A549 (cell line): ENCODE measurements around the gene NEUROD1.

ENCODE experiments used
- CBX8 ChIP-seq: fragments of 200-600 bp; sonication (generic); IDR thresholded peaks from 2 replicates; pipeline ENCODE4 v1.6.1; 2016
- CHD4 ChIP-seq: fragments of 200-600 bp; sonication (generic); IDR thresholded peaks from 2 replicates; pipeline ENCODE4 v1.6.1; 2016; ENCODE audit warnings: antibody characterized with exemption, mild to moderate bottlenecking, borderline replicate concordance
- CTCF ChIP-seq: fragments of >200 bp; sonication (Bioruptor Twin); formaldehyde crosslinking; IDR thresholded peaks from 3 replicates; pipeline ENCODE4 v1.5.1; 2016
- EP300 ChIP-seq, 2 experiments: fragments of >200 bp; sonication (Bioruptor Twin); formaldehyde crosslinking; IDR thresholded peaks; 2 replicates in 1 of 2; 3 replicates in 1 of 2; pipeline ENCODE4 v1.6.1; 2016 to 2017
- POLR2A ChIP-seq: IDR thresholded peaks from 2 replicates; pipeline ENCODE4 v1.6.1; 2012; ENCODE audit warnings: mild to moderate bottlenecking, low read length
- POLR2AphosphoS2 ChIP-seq: conservative IDR thresholded peaks from 2 replicates; pipeline ENCODE4 v1.6.1; 2012; ENCODE audit warnings: low read length, improper control_type of control experiment, inconsistent platforms
- RAD21 ChIP-seq, 2 experiments: fragments of >200 bp in 1 of 2; sonication (Bioruptor Twin) in 1 of 2; formaldehyde crosslinking in 1 of 2; IDR thresholded peaks in 1 of 2; conservative IDR thresholded peaks in 1 of 2; 2 replicates in 1 of 2; 3 replicates in 1 of 2; pipeline ENCODE4 v1.6.1; 2012 to 2018; ENCODE audit warnings: inconsistent platforms in 1 of 2
- REST ChIP-seq: fragments of 200-600 bp; sonication (generic); IDR thresholded peaks from 2 replicates; pipeline ENCODE4 v1.6.1; 2016; ENCODE audit warnings: antibody characterized with exemption, mild to moderate bottlenecking, moderate library complexity
- ZFP36 ChIP-seq: fragments of 450-650 bp; IDR thresholded peaks from 2 replicates; pipeline ENCODE4 v1.6.1; 2014; ENCODE audit warnings: borderline replicate concordance; ENCODE audit not compliant: partially characterized antibody

GRCh38 chr2:181646415-181646987 lies 33.8 kb downstream of the NEUROD1 start:
- TF ChIP-seq RAD21 (conservative IDR thresholded peaks at IDR 0.05 in 1 of 2, IDR thresholded peaks at IDR 0.05 in 1 of 2) (no peak), POLR2AphosphoS2 (no peak), CTCF (no peak), REST (no peak), ZFP36 (no peak), EP300 (IDR thresholded peaks at IDR 0.05) (no peak), POLR2A (no peak), CBX8 (no peak), CHD4 (no peak)
